Measurements from ENCODE around the gene TTC6. TPM values are rescaled to one million over a fixed set of nuclear protein-coding genes. Genes with fewer than 3 reads are reported as not detected.

The TTC6 gene
- total and polyA plus RNA-seq, 2 of the 4 experiments (the other 2 are of a cell fraction): under 0.01 to 0.12 TPM

DNA sequence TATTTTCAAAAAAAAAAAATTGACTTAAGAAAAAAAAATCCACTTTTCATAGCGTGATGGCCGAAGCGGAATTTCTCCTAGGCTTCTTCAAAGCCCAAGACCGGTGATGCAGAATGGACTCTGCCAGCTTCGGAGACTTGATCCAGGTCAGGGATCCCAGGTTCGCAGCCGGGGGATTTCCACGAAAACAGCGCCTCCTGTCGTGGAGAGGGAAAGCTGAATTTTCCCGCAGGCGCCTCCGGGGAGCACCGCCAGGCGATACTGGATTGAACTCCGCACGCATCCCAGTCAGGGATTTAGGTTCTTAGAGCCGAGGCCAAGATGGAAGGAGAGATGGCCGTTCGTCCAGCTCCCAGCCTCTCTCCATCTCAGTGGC is 2.1 kb downstream of the TTC6 start:
- Histone ChIP-seq H2AK9ac (replicated peaks; ENCODE audit: low read depth, low read length, poor library complexity) (no peak overlapping the region), H3K27me3 (ENCODE audit: control insufficient read depth, insufficient read depth, low read length) (peaks cover 81% of the 10 kb centered on the region), H3K79me1 (ENCODE audit: low read depth in 1 of 2, low read length in 2 of 2) (no peaks in the 10 kb centered on the region), H3K4me1 (ENCODE audit: control insufficient read depth, insufficient read depth, low read length) (peaks cover 5% of the 10 kb centered on the region; the same call in 1 of the 2 replicates), H3K36me3 (ENCODE audit: control insufficient read depth, insufficient read depth, low read length) (no peaks in the 10 kb centered on the region), H3K4ac (ENCODE audit: low read depth, low read length) (no peak overlapping the region), H2BK20ac (ENCODE audit: low read depth, low read length) (no peak overlapping the region), H3K23ac (ENCODE audit: low read depth, low read length) (no peak overlapping the region), H4K5ac (ENCODE audit: low read depth, low read length) (no peak overlapping the region), H3K14ac (replicated peaks; ENCODE audit: low read depth, low read length) (no peak overlapping the region), H3K4me2 (ENCODE audit: low read depth, low read length) (no peak overlapping the region), H2AK5ac (ENCODE audit: low read depth, low read length) (no peak overlapping the region), H4K91ac (ENCODE audit: insufficient read depth, low read depth, low read length) (no peak overlapping the region), H3K27ac (ENCODE audit: insufficient read depth, low read length) (no peak overlapping the region), H2BK5ac (ENCODE audit: low read depth, low read length, poor library complexity, severe bottlenecking) (no peak overlapping the region), H3K9me1 (ENCODE audit: insufficient read depth, low read length) (0 out of 2 replicates have a peak, but pooled peaks cover 3% of the 10 kb centered on the region), H3K56ac (ENCODE audit: extremely low read depth, insufficient read depth, low read length) (no peak overlapping the region), H3K4me3 (ENCODE audit: insufficient read depth, low read depth, low read length) (no peak overlapping the region), H2BK120ac (ENCODE audit: low read depth, low read length) (no peak overlapping the region), H2BK15ac (ENCODE audit: low read depth, low read length) (no peak overlapping the region), H3K9ac (ENCODE audit: low read depth, low read length) (no peak overlapping the region), H3K9me3 (ENCODE audit: control insufficient read depth, insufficient read depth, low read length) (peaks cover 16% of the 10 kb centered on the region), H2AFZ (replicated peaks; ENCODE audit: low read length, poor library complexity) (no peak overlapping the region), H4K20me1 (ENCODE audit: insufficient read depth, low read length) (no peaks in the 10 kb centered on the region), H3K18ac (ENCODE audit: low read depth, low read length) (no peak overlapping the region), H4K8ac (ENCODE audit: low read depth in 2 of 2, low read length in 2 of 2) (no peak overlapping the region)
- intact Hi-C loops (cut with micrococcal nuclease) (loop anchor here (5.0 kb wide), 1 partner anchor 110 kb away; no protein-coding TSS in a partner anchor), dilution Hi-C loops (cut with HindIII; ENCODE audit: low sequenced_read_pairs, unreplicated experiment) (no loop called here), in situ Hi-C loops (cut with MboI; ENCODE audit: low sequenced_read_pairs) (no loop called here)
- no TSS peak for BruUV-seq (replicated peaks)
- POLR2A ChIA-PET (ENCODE audit: unreplicated experiment): no interaction called here
- WGBS, 2 experiments (ENCODE audit: extremely low coverage in 2 of 2, insufficient read length in 1 of 2): 0% methylated on average over 5 of the region's 20 CpGs; no CpG with 5 or more reads in 1 of the 2 experiments
- TF ChIP-seq, protein P1, sequence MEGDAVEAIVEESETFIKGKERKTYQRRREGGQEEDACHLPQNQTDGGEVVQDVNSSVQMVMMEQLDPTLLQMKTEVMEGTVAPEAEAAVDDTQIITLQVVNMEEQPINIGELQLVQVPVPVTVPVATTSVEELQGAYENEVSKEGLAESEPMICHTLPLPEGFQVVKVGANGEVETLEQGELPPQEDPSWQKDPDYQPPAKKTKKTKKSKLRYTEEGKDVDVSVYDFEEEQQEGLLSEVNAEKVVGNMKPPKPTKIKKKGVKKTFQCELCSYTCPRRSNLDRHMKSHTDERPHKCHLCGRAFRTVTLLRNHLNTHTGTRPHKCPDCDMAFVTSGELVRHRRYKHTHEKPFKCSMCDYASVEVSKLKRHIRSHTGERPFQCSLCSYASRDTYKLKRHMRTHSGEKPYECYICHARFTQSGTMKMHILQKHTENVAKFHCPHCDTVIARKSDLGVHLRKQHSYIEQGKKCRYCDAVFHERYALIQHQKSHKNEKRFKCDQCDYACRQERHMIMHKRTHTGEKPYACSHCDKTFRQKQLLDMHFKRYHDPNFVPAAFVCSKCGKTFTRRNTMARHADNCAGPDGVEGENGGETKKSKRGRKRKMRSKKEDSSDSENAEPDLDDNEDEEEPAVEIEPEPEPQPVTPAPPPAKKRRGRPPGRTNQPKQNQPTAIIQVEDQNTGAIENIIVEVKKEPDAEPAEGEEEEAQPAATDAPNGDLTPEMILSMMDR (conservative IDR thresholded peaks at IDR 0.05; ENCODE audit: low read depth, low read length): peak; percentile 44
- TF ChIP-seq MXI1 (IDR thresholded peaks at IDR 0.05; ENCODE audit: borderline replicate concordance, low read depth, low read length): no peak
- DNase-seq (no peak), ATAC-seq (ENCODE audit: low read depth) (no peak)
- CTCF ChIA-PET: interaction anchor here (0.6 to 0.7 kb wide), 2 partner anchors 40 to 337 kb away, joined by 3 to 9 read pairs; no protein-coding TSS in a partner anchor

All from IMR-90 (cell line).